ENCODE measurements around the gene PIGU.

DNA sequence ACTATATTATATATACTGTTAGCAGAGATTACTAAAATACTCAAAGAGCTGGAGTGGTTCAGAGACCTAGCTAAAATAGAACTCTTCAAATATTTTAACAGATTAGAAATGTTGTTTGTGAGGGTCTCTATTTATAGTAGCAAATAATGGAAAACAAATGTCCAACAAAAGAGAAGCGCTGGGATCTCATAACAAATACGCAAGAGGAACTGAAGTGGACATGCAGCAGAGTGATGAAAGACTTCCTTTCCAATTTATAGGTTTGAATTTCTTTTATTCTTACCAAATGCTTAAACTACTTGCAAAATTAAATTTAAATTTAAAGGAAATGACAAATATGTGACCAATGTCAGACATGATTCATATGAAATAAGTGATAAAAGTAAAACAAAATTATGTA, 49.9 kb downstream of the PIGU start:
- TF ChIP-seq CTCF (IDR thresholded peaks at IDR 0.05; ENCODE audit: insufficient read depth, low read length) (no peak), REST (IDR thresholded peaks at IDR 0.05; ENCODE audit: insufficient replicate concordance, low read depth) (no peak), SPI1 (IDR thresholded peaks at IDR 0.05; ENCODE audit: borderline replicate concordance, low read depth) (peak; percentile 76), GABPA (IDR thresholded peaks at IDR 0.05; ENCODE audit: low read depth) (no peak), POLR2AphosphoS5 (IDR thresholded peaks at IDR 0.05; ENCODE audit: low read depth) (no peak)

Measured in HL-60 (cell line).